AG08396 (cell line): ENCODE data around the gene ATP8B3.
A peak's percentile ranks its signal among the peaks of the same experiment; 100 is the strongest.

Experiments
- DNase-seq: peaks from one replicate; pipeline ENCODE4 v3.0.0; 2012; ENCODE audit warnings: low spot score, mixed read lengths

Gene ATP8B3

GRCh38 chr19:1757468-1758230, 54.4 kb downstream of the ATP8B3 start:
- DNase-seq = no peak

GRCh38 chr19:1756705-1757465, 55.2 kb downstream of the ATP8B3 start:
- no peak for DNase-seq

GRCh38 chr19:1756264-1756663, 55.8 kb downstream of the ATP8B3 start:
- no peak for DNase-seq

GRCh38 chr19:1755467-1756171, 56.5 kb downstream of the ATP8B3 start:
- no peak for DNase-seq

GRCh38 chr19:1754636-1755466, 57.2 kb downstream of the ATP8B3 start:
- DNase-seq = no peak

GRCh38 chr19:1754018-1754635, 57.9 kb downstream of the ATP8B3 start:
- no peak for DNase-seq

GRCh38 chr19:1752757-1753728, 59.0 kb downstream of the ATP8B3 start, which contains the start of gene ONECUT3:
Gene ONECUT3 (plus strand): TSS chr19:1753506. CDS start chr19:1753663, 157 bp downstream.
- no peak for DNase-seq

- DNase-seq = no peak
Observed at GRCh38 chr19:1752009-1752756, 59.9 kb downstream of the ATP8B3 start.

GRCh38 chr19:1751367-1752008, 60.6 kb downstream of the ATP8B3 start:
- no peak for DNase-seq

- DNase-seq = no peak
Observed at GRCh38 chr19:1750343-1751021, 61.6 kb downstream of the ATP8B3 start.

GRCh38 chr19:1749373-1750342, 62.4 kb downstream of the ATP8B3 start:
- DNase-seq = no peak

- DNase-seq = no peak
Observed at GRCh38 chr19:1748873-1749341, 63.2 kb downstream of the ATP8B3 start.

GRCh38 chr19:1748115-1748872, 63.8 kb downstream of the ATP8B3 start:
- DNase-seq = no peak

- peak; percentile 91 for DNase-seq
Observed at GRCh38 chr19:1747285-1748114, 64.6 kb downstream of the ATP8B3 start.
